Measurements from ENCODE around the gene MME. TPM values are rescaled to one million over a fixed set of nuclear protein-coding genes. Genes with fewer than 3 reads are reported as not detected.

Gene MME
- total RNA-seq, 2 experiments from 2014 or later: 84.4 to 118 TPM

- no peaks in the 10 kb centered on the region for H3K9me2 ChIP-seq (ENCODE audit: insufficient read depth, low read length)
- no peak overlapping the region for H3K27ac ChIP-seq (ENCODE audit: low read depth, low read length, poor library complexity, severe bottlenecking)
- H3K4me2 ChIP-seq (ENCODE audit: low read length): no peak overlapping the region
- DNase-seq (ENCODE audit: low spot score): no peak
- intact Hi-C loops (cut with micrococcal nuclease; ENCODE audit: unreplicated experiment): no loop called here
- peaks cover 9% of the 10 kb centered on the region; the same call in 1 of the 2 replicates for H3K9me3 ChIP-seq (ENCODE audit: low read length)
- no peak overlapping the region for H3K4me3 ChIP-seq (ENCODE audit: low read depth, low read length, poor library complexity, severe bottlenecking)
- no peak for TF ChIP-seq CTCF (conservative IDR thresholded peaks at IDR 0.05; ENCODE audit: low read length)
- no peak for TF ChIP-seq EZH2phosphoT487 (IDR thresholded peaks at IDR 0.05; ENCODE audit: borderline replicate concordance, low read depth, low read length)
- peaks cover 9% of the 10 kb centered on the region for H3K4me1 ChIP-seq (ENCODE audit: insufficient read depth, low read length, poor library complexity, severe bottlenecking)
- H3K36me3 ChIP-seq (ENCODE audit: insufficient read depth, low read length): no peaks in the 10 kb centered on the region
- no peak overlapping the region for H2AFZ ChIP-seq (ENCODE audit: low read length)
- POLR2A ChIA-PET: interaction anchor here (1.0 kb wide), 1 partner anchor 18 kb away, joined by 3 read pairs; no protein-coding TSS in a partner anchor
- H4K20me1 ChIP-seq (ENCODE audit: insufficient read depth, low read length): no peaks in the 10 kb centered on the region
- CTCF ChIA-PET (ENCODE audit: unreplicated experiment): no interaction called here
- BruUV-seq (replicated peaks): no TSS peak
- no peaks in the 10 kb centered on the region for H3K79me2 ChIP-seq (ENCODE audit: insufficient read depth, low read depth, low read length)
Measured at GRCh38 chr3:155193868-155194267, 113.7 kb downstream of the MME start.

GRCh38 chr3:155194973-155195957 lies 115.1 kb downstream of the MME start:
- H3K4me2 ChIP-seq (ENCODE audit: low read length): no peak overlapping the region
- no peak for DNase-seq (ENCODE audit: low spot score)
- no peaks in the 10 kb centered on the region for H3K9me2 ChIP-seq (ENCODE audit: insufficient read depth, low read length)
- H3K79me2 ChIP-seq (ENCODE audit: insufficient read depth, low read depth, low read length): no peaks in the 10 kb centered on the region
- peaks cover 9% of the 10 kb centered on the region for H3K4me1 ChIP-seq (ENCODE audit: insufficient read depth, low read length, poor library complexity, severe bottlenecking)
- CTCF ChIA-PET (ENCODE audit: unreplicated experiment): no interaction called here
- no peaks in the 10 kb centered on the region for H4K20me1 ChIP-seq (ENCODE audit: insufficient read depth, low read length)
- no TSS peak for BruUV-seq (replicated peaks)
- H3K9me3 ChIP-seq (ENCODE audit: low read length): peaks cover 9% of the 10 kb centered on the region; the same call in 1 of the 2 replicates
- no peak for TF ChIP-seq CTCF (conservative IDR thresholded peaks at IDR 0.05; ENCODE audit: low read length)
- TF ChIP-seq EZH2phosphoT487 (IDR thresholded peaks at IDR 0.05; ENCODE audit: borderline replicate concordance, low read depth, low read length): no peak
- POLR2A ChIA-PET: interaction anchor here (1.0 kb wide), 1 partner anchor 213 kb away, joined by 4 read pairs; no protein-coding TSS in a partner anchor
- no peak overlapping the region for H2AFZ ChIP-seq (ENCODE audit: low read length)
- H3K4me3 ChIP-seq (ENCODE audit: low read depth, low read length, poor library complexity, severe bottlenecking): no peak overlapping the region
- H3K36me3 ChIP-seq (ENCODE audit: insufficient read depth, low read length): no peaks in the 10 kb centered on the region
- intact Hi-C loops (cut with micrococcal nuclease; ENCODE audit: unreplicated experiment): no loop called here
- H3K27ac ChIP-seq (ENCODE audit: low read depth, low read length, poor library complexity, severe bottlenecking): no peak overlapping the region
